H1 (cell line): Measurements from ENCODE around the gene CXXC5. TPM values are rescaled to one million over a fixed set of nuclear protein-coding genes. Genes with fewer than 3 reads are reported as not detected.

Experiments
- BACH1 ChIP-seq: IDR thresholded peaks from 2 replicates; pipeline ENCODE4 v1.6.1; 2012; ENCODE audit warnings: low read length, improper control_type of control experiment
- CTCF ChIP-seq, 3 experiments: IDR thresholded peaks; 1 replicate in 2 of 3; 2 replicates in 1 of 3; pipeline versions ENCODE4 v1.5.1 to v1.6.1; 2011; ENCODE audit warnings: low read length in 3 of 3, mild to moderate bottlenecking in 3 of 3, inconsistent platforms in 2 of 3, low read depth in 1 of 3, moderate library complexity in 1 of 3; ENCODE audit not compliant: insufficient read depth in 1 of 3; ENCODE audit errors: control extremely low read depth in 1 of 3
- EZH2 ChIP-seq: fragments of 200-600 bp; sonication (generic); IDR thresholded peaks from 2 replicates; pipeline ENCODE4 v1.7.1; 2012; ENCODE audit warnings: low read depth, mild to moderate bottlenecking, moderate library complexity, low read length, inconsistent platforms; ENCODE audit not compliant: severe bottlenecking
- KDM4A ChIP-seq: IDR thresholded peaks from one replicate; pipeline ENCODE4 v1.7.1; 2012; ENCODE audit warnings: low read depth, mild to moderate bottlenecking, moderate library complexity, low read length, inconsistent platforms; ENCODE audit not compliant: severe bottlenecking
- NRF1 ChIP-seq: IDR thresholded peaks from 2 replicates; pipeline ENCODE4 v1.6.1; 2011; ENCODE audit warnings: mild to moderate bottlenecking, low read depth, low read length, improper control_type of control experiment
- polyA plus RNA-seq, 7 experiments: library from polyadenylated mRNA; depleted of rRNA in 3 of 7; stranded (reverse) in 5 of 7; unstranded in 2 of 7; fragments of >200 nt in 5 of 7; fragments of 200-250 nt in 2 of 7; gene quantifications; 1 replicate in 5 of 7; 2 replicates in 1 of 7; 4 replicates in 1 of 7; pipeline versions ENCODE4 v1.2.1 to v1.2.3, GENCODE V29; 2011 to 2013; ENCODE audit warnings: missing spikeins in 2 of 7, mixed read lengths in 2 of 7
- total RNA-seq: library from RNA; stranded (reverse); fragmentation: NEBNext Ultra II Directional; extraction: Animal tissue kit (Norgen Biotek cat#: 25700); gene quantifications from 2 replicates; pipeline ENCODE4 v1.2.1, GENCODE V29; 2021
- TF ChIP-seq, protein P1 (sequence below): fragments of 300-600 bp; sonication (generic); IDR thresholded peaks from 2 replicates; pipeline ENCODE4 v1.7.1; 2012; ENCODE audit warnings: low read length, moderate library complexity, mild to moderate bottlenecking, inconsistent platforms; ENCODE audit not compliant: insufficient replicate concordance
- TF ChIP-seq, protein P2 (sequence below): IDR thresholded peaks from 2 replicates; pipeline ENCODE4 v1.6.1; 2012; ENCODE audit warnings: inconsistent platforms

CXXC5 gene
- total and polyA plus RNA-seq, 2 of the 8 experiments (the other 6 are each of a cell fraction or from before 2014, with no cell fraction given), result 61.4 to 74.0 TPM

DNA sequence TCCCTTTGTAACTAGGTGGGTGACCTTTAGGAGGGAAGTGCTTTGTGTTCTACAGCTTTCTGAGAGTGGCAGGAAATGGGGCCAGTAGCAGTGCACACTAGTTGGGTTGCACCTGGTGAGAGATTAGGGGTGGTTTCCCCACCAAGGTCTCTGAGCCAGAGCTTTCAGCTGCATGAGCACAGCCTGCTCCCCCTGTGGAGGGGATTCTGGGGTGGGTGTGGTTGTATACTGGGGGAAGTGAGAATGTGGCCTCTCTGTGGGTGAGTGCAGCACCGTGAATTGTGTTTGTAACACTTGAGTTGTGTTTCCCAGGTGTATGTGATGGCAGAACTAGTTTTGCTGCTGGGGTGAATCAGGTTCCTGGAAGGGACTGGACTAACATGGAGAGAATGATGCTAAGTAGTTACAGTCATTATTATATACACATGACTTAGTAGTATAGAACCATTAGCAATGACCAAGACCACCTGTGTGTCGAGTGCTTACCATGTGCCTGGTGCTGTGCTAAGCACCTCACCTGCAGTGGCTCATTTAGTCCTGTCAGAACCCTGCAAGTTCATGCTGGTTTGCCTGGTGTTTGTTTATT is 11.8 kb upstream of the CXXC5 start (continued):
- TF ChIP-seq, protein P1, sequence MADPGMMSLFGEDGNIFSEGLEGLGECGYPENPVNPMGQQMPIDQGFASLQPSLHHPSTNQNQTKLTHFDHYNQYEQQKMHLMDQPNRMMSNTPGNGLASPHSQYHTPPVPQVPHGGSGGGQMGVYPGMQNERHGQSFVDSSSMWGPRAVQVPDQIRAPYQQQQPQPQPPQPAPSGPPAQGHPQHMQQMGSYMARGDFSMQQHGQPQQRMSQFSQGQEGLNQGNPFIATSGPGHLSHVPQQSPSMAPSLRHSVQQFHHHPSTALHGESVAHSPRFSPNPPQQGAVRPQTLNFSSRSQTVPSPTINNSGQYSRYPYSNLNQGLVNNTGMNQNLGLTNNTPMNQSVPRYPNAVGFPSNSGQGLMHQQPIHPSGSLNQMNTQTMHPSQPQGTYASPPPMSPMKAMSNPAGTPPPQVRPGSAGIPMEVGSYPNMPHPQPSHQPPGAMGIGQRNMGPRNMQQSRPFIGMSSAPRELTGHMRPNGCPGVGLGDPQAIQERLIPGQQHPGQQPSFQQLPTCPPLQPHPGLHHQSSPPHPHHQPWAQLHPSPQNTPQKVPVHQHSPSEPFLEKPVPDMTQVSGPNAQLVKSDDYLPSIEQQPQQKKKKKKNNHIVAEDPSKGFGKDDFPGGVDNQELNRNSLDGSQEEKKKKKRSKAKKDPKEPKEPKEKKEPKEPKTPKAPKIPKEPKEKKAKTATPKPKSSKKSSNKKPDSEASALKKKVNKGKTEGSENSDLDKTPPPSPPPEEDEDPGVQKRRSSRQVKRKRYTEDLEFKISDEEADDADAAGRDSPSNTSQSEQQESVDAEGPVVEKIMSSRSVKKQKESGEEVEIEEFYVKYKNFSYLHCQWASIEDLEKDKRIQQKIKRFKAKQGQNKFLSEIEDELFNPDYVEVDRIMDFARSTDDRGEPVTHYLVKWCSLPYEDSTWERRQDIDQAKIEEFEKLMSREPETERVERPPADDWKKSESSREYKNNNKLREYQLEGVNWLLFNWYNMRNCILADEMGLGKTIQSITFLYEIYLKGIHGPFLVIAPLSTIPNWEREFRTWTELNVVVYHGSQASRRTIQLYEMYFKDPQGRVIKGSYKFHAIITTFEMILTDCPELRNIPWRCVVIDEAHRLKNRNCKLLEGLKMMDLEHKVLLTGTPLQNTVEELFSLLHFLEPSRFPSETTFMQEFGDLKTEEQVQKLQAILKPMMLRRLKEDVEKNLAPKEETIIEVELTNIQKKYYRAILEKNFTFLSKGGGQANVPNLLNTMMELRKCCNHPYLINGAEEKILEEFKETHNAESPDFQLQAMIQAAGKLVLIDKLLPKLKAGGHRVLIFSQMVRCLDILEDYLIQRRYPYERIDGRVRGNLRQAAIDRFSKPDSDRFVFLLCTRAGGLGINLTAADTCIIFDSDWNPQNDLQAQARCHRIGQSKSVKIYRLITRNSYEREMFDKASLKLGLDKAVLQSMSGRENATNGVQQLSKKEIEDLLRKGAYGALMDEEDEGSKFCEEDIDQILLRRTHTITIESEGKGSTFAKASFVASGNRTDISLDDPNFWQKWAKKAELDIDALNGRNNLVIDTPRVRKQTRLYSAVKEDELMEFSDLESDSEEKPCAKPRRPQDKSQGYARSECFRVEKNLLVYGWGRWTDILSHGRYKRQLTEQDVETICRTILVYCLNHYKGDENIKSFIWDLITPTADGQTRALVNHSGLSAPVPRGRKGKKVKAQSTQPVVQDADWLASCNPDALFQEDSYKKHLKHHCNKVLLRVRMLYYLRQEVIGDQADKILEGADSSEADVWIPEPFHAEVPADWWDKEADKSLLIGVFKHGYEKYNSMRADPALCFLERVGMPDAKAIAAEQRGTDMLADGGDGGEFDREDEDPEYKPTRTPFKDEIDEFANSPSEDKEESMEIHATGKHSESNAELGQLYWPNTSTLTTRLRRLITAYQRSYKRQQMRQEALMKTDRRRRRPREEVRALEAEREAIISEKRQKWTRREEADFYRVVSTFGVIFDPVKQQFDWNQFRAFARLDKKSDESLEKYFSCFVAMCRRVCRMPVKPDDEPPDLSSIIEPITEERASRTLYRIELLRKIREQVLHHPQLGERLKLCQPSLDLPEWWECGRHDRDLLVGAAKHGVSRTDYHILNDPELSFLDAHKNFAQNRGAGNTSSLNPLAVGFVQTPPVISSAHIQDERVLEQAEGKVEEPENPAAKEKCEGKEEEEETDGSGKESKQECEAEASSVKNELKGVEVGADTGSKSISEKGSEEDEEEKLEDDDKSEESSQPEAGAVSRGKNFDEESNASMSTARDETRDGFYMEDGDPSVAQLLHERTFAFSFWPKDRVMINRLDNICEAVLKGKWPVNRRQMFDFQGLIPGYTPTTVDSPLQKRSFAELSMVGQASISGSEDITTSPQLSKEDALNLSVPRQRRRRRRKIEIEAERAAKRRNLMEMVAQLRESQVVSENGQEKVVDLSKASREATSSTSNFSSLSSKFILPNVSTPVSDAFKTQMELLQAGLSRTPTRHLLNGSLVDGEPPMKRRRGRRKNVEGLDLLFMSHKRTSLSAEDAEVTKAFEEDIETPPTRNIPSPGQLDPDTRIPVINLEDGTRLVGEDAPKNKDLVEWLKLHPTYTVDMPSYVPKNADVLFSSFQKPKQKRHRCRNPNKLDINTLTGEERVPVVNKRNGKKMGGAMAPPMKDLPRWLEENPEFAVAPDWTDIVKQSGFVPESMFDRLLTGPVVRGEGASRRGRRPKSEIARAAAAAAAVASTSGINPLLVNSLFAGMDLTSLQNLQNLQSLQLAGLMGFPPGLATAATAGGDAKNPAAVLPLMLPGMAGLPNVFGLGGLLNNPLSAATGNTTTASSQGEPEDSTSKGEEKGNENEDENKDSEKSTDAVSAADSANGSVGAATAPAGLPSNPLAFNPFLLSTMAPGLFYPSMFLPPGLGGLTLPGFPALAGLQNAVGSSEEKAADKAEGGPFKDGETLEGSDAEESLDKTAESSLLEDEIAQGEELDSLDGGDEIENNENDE, result no peak
- TF ChIP-seq BACH1 (no peak), CTCF (IDR thresholded peaks at IDR 0.05; ENCODE audit: control extremely low read depth in 1 of 3, insufficient read depth in 1 of 3, low read depth in 1 of 3, low read length in 3 of 3) (no peak), KDM4A (no peak), EZH2 (no peak), NRF1 (no peak)
- TF ChIP-seq, protein P2, sequence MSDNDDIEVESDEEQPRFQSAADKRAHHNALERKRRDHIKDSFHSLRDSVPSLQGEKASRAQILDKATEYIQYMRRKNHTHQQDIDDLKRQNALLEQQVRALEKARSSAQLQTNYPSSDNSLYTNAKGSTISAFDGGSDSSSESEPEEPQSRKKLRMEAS, result no peak
